Chondrocyte (in vitro differentiated cells): Measurements from ENCODE around the gene XRCC5. TPM values are rescaled to one million over a fixed set of nuclear protein-coding genes. Genes with fewer than 3 reads are reported as not detected.
A peak's percentile ranks its signal among the peaks of the same experiment; 100 is the strongest.

ENCODE experiments used
- DNase-seq: peaks from one replicate; pipeline ENCODE4 v3.0.0; 2021; ENCODE audit warnings: mixed read lengths, low spot score
- H3K27ac Mint-ChIP-seq: one replicate; pipeline ENCODE4 v1.8.0; 2021; ENCODE audit warnings: mild to moderate bottlenecking, moderate library complexity, mixed read lengths; ENCODE audit not compliant: unreplicated experiment
- H3K27me3 Mint-ChIP-seq: 2 replicates; pipeline ENCODE4 v1.8.0; 2021; ENCODE audit warnings: low read depth, mixed read lengths
- H3K36me3 Mint-ChIP-seq: 2 replicates; pipeline ENCODE4 v1.8.0; 2021; ENCODE audit warnings: low read depth, mixed read lengths
- H3K4me1 Mint-ChIP-seq: 2 replicates; pipeline ENCODE4 v1.8.0; 2021; ENCODE audit warnings: low read depth, mild to moderate bottlenecking, mixed read lengths
- H3K4me3 Mint-ChIP-seq: one replicate; pipeline ENCODE4 v1.8.0; 2021; ENCODE audit warnings: mild to moderate bottlenecking, moderate library complexity, mixed read lengths; ENCODE audit not compliant: unreplicated experiment
- H3K9me3 Mint-ChIP-seq: 2 replicates; pipeline ENCODE4 v1.8.0; 2021; ENCODE audit warnings: low read depth, mixed read lengths
- CTCF ChIP-seq: fragments of 200-600 bp; sonication (generic); IDR thresholded peaks from 2 replicates; pipeline ENCODE4 v1.5.0; 2021; ENCODE audit warnings: antibody characterized with exemption, mild to moderate bottlenecking, moderate library complexity
- total RNA-seq: library from RNA; stranded (reverse); gene quantifications from 3 replicates; pipeline ENCODE4 v1.2.1, GENCODE V29; 2021

Gene XRCC5
- total RNA-seq, 1 donor from 2014 or later: 154 TPM

GRCh38 chr2:216181953-216182461, 72.9 kb downstream of the XRCC5 start:
- no peak overlapping the region for H3K27ac Mint-ChIP-seq

DNA sequence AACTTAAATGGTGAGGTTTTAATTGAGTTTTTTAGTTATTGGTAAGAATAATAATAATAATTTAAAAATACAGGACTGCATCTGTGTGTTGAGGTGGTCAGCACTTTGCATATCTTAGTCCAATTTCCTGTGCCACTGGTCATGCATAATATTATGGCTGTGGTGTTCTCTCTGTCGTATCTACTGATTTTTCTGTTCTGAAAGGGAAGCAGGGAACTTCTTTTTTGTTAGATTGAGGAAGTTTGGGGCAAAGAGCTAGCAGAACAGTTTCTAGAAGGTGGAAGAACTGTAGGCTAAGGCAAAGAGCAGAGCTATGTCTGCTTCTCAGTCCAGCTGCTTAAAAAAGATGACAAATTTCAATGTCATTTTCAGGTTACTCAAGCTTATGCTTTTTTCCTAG, 74.3 kb downstream of the XRCC5 start:
- Mint-ChIP-seq H3K4me3 (no peak overlapping the region), H3K27ac (no peak overlapping the region), H3K36me3 (peaks cover 28% of the 10 kb centered on the region), H3K4me1 (peaks cover 18% of the 10 kb centered on the region), H3K27me3 (no peaks in the 10 kb centered on the region), H3K9me3 (no peaks in the 10 kb centered on the region)
- no peak for DNase-seq
- no peak for TF ChIP-seq CTCF

More at GRCh38 chr2:216181953-216182461, 72.9 kb downstream of the XRCC5 start:
- no peaks in the 10 kb centered on the region for H3K27me3 Mint-ChIP-seq
- no peak for TF ChIP-seq CTCF
- no peak overlapping the region for H3K4me3 Mint-ChIP-seq
- H3K4me1 Mint-ChIP-seq: peaks cover 4% of the 10 kb centered on the region
- DNase-seq: no peak
- H3K36me3 Mint-ChIP-seq: peaks cover 26% of the 10 kb centered on the region
- H3K9me3 Mint-ChIP-seq: no peaks in the 10 kb centered on the region

- Mint-ChIP-seq H3K27me3 (no peaks in the 10 kb centered on the region), H3K4me3 (no peak overlapping the region), H3K27ac (no peak overlapping the region), H3K36me3 (peaks cover 22% of the 10 kb centered on the region), H3K9me3 (no peaks in the 10 kb centered on the region), H3K4me1 (peaks cover 28% of the 10 kb centered on the region)
- no peak for DNase-seq
- no peak for TF ChIP-seq CTCF
These were observed 79.4 kb downstream of the XRCC5 start for GRCh38 chr2:216188559-216188850.

- no peaks in the 10 kb centered on the region for H3K9me3 Mint-ChIP-seq
- H3K27me3 Mint-ChIP-seq: no peaks in the 10 kb centered on the region
- no peak overlapping the region for H3K4me3 Mint-ChIP-seq
- no peak overlapping the region for H3K27ac Mint-ChIP-seq
- no peak for DNase-seq
- peaks cover 28% of the 10 kb centered on the region for H3K4me1 Mint-ChIP-seq
- H3K36me3 Mint-ChIP-seq: peaks cover 24% of the 10 kb centered on the region
- TF ChIP-seq CTCF: no peak
These were observed 79.8 kb downstream of the XRCC5 start for GRCh38 chr2:216188956-216189355.

DNA sequence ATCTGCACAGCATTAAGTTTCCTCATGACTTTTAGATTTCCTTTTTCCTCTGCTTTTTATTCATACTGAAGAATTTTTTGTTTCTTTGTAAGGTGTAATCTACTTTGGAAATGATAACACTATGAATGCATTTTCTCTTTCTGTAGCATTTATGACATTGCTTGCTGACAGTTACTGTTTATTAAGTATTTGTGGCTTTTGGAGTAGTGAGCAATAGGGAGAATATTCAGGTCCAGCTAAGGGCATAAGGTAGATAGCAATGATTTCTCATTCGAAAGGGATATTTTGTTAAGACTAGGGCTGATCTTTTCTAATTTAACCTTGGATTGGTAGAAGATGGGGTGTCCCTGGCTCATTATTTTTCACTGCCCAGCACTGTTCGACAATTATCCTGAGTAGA, 80.3 kb downstream of the XRCC5 start:
- H3K4me3 Mint-ChIP-seq: no peak overlapping the region
- no peaks in the 10 kb centered on the region for H3K27me3 Mint-ChIP-seq
- no peak for TF ChIP-seq CTCF
- peak overlapping the region; percentile 13 for H3K27ac Mint-ChIP-seq
- H3K4me1 Mint-ChIP-seq: peaks cover 28% of the 10 kb centered on the region
- DNase-seq: no peak
- peaks cover 27% of the 10 kb centered on the region for H3K36me3 Mint-ChIP-seq
- no peaks in the 10 kb centered on the region for H3K9me3 Mint-ChIP-seq
